ENCODE results near the gene FRMD4B.
"Not testable (repeated sequence)": the region's sequence is repeated elsewhere in the genome, so short reads cannot be mapped to it uniquely, and the experiment has no call there.

The FRMD4B gene

DNA sequence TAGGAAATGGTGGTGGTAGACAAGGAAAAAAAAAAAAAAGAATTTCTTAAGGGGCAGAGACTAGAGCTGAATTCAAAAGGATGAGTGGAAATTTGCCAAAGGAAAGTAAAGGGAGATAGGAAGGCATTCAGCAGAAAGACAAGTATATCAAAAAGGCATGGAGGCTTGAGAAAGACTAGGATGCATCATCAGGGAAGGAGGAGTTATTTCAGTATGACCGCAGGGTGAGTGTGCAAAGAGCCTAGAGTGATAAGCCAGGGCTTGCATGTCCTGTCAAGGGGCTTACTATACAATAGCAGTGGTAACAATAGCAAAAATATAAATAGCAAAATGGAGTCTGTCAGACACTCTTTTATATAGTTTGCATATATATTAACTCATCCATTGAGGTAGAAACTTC is 112.0 kb downstream of the FRMD4B start:
- H3K4me3 ChIP-seq (ENCODE audit: low read depth in 1 of 2, low read length in 1 of 2), result no peak overlapping the region
- no peak overlapping the region for H3K27ac ChIP-seq
- peaks cover 9% of the 10 kb centered on the region for H3K36me3 ChIP-seq
- no peaks in the 10 kb centered on the region for H3K9me3 ChIP-seq
- no peaks in the 10 kb centered on the region for H3K4me1 ChIP-seq (ENCODE audit: control insufficient read depth in 1 of 2, insufficient read depth in 1 of 2, low read depth in 1 of 2, low read length in 1 of 2)
- TF ChIP-seq CTCF (IDR thresholded peaks at IDR 0.05), result no peak
- H3K27me3 ChIP-seq, result no peaks in the 10 kb centered on the region

DNA sequence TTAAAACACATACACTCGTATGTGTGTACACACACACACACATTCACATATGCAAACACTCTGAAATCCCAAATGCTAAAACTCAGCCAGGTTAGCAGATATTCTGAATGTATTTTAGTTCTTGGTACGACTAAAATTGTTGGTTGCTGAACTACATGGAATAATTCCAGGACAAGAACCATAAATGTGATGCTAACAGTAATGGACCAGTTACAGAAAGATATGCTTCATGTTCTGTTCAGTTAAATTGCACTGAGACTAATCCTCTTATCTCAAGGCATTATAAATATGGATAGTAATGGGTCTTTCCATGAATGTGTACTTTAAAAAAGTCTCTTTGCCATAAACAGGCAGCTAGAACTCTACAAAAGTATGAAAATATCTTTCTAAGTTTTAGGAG is 113.3 kb downstream of the FRMD4B start:
- Histone ChIP-seq H3K9me3 (no peaks in the 10 kb centered on the region), H3K4me1 (ENCODE audit: control insufficient read depth in 1 of 2, insufficient read depth in 1 of 2, low read depth in 1 of 2, low read length in 1 of 2) (no peaks in the 10 kb centered on the region), H3K36me3 (peaks cover 9% of the 10 kb centered on the region), H3K27me3 (no peaks in the 10 kb centered on the region), H3K4me3 (ENCODE audit: low read depth in 1 of 2, low read length in 1 of 2) (no peak overlapping the region), H3K27ac (no peak overlapping the region)
- no peak for TF ChIP-seq CTCF (IDR thresholded peaks at IDR 0.05)

- H3K4me1 ChIP-seq (ENCODE audit: control insufficient read depth in 1 of 2, insufficient read depth in 1 of 2, low read depth in 1 of 2, low read length in 1 of 2), result no peaks in the 10 kb centered on the region
- no peaks in the 10 kb centered on the region for H3K27me3 ChIP-seq
- no peak overlapping the region for H3K4me3 ChIP-seq (ENCODE audit: low read depth in 1 of 2, low read length in 1 of 2)
- H3K36me3 ChIP-seq, result peaks cover 9% of the 10 kb centered on the region
- no peak for TF ChIP-seq CTCF (IDR thresholded peaks at IDR 0.05)
- H3K27ac ChIP-seq, result no peak overlapping the region
- no peaks in the 10 kb centered on the region for H3K9me3 ChIP-seq
These were observed 114.8 kb downstream of the FRMD4B start for GRCh38 chr3:69271098-69271497.

- Histone ChIP-seq H3K36me3 (peaks cover 3% of the 10 kb centered on the region), H3K9me3 (no peaks in the 10 kb centered on the region), H3K4me1 (ENCODE audit: control insufficient read depth in 1 of 2, insufficient read depth in 1 of 2, low read depth in 1 of 2, low read length in 1 of 2) (no peaks in the 10 kb centered on the region), H3K27ac (no peak overlapping the region), H3K4me3 (ENCODE audit: low read depth in 1 of 2, low read length in 1 of 2) (no peak overlapping the region), H3K27me3 (no peaks in the 10 kb centered on the region)
- TF ChIP-seq CTCF (IDR thresholded peaks at IDR 0.05), result no peak
These were observed 119.3 kb downstream of the FRMD4B start for GRCh38 chr3:69266585-69266984.

DNA sequence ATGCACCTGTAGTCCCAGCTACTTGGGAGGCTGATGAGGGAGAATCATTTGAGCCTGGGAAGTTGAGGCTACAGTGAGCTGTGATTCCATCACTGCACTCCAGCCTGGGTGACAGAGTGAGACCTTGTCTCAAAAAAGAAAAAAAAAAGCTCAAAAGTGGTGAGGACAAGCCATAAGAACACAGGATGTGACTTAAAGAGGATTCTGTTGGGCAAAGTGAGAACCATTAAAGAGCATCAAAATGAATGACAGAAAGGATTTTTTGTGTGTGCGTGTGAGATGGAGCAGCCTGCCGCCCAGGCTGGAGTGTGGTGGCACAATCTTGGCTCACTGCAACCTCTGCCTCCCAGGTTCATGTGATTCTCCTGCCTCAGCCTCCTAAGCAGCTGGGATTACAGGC is 119.8 kb downstream of the FRMD4B start:
- H3K27ac ChIP-seq; H3K27me3 ChIP-seq; H3K4me1 ChIP-seq (ENCODE audit: control insufficient read depth in 1 of 2, insufficient read depth in 1 of 2, low read depth in 1 of 2, low read length in 1 of 2); H3K9me3 ChIP-seq; H3K4me3 ChIP-seq (ENCODE audit: low read depth in 1 of 2, low read length in 1 of 2); H3K36me3 ChIP-seq: not testable (repeated sequence)

GRCh38 chr3:69260843-69261405 is 125.0 kb downstream of the FRMD4B start:
- not testable (repeated sequence) for H3K9me3 ChIP-seq; H3K27ac ChIP-seq; H3K4me1 ChIP-seq (ENCODE audit: control insufficient read depth in 1 of 2, insufficient read depth in 1 of 2, low read depth in 1 of 2, low read length in 1 of 2); H3K4me3 ChIP-seq (ENCODE audit: low read depth in 1 of 2, low read length in 1 of 2); H3K36me3 ChIP-seq; H3K27me3 ChIP-seq
